ENCODE results near the gene GTF2F1. TPM values are rescaled to one million over a fixed set of nuclear protein-coding genes. Genes with fewer than 3 reads are reported as not detected.
A peak's percentile ranks its signal among the peaks of the same experiment; 100 is the strongest.
"Not testable (repeated sequence)": the region's sequence is repeated elsewhere in the genome, so short reads cannot be mapped to it uniquely, and the experiment has no call there.

Gene GTF2F1
- polyA plus RNA-seq, 1 donor from 2014 or later = 25.4 TPM

- Mint-ChIP-seq H3K36me3 (peaks cover 5% of the 10 kb centered on the region), H3K4me1 (peaks cover 0 to 3% (median 0%) of the 10 kb centered on the region in 3 donors), H3K4me3 (peak overlapping the region in 1 of 4 donors; percentile 35), H3K27ac (no peak overlapping the region), H3K27me3 (no peaks in the 10 kb centered on the region), H3K9me3 (no peaks in the 10 kb centered on the region)
Measured at GRCh38 chr19:6379744-6380143, 13.2 kb downstream of the GTF2F1 start.

GRCh38 chr19:6378486-6378885 is 14.5 kb downstream of the GTF2F1 start:
- no peaks in the 10 kb centered on the region for H3K9me3 Mint-ChIP-seq
- H3K27me3 Mint-ChIP-seq = no peaks in the 10 kb centered on the region
- no peak overlapping the region for H3K27ac Mint-ChIP-seq
- H3K4me3 Mint-ChIP-seq = no peak overlapping the region
- peaks cover 0 to 5% (median 0%) of the 10 kb centered on the region in 3 donors for H3K4me1 Mint-ChIP-seq
- peaks cover 5% of the 10 kb centered on the region for H3K36me3 Mint-ChIP-seq

GRCh38 chr19:6378041-6378440 is 14.9 kb downstream of the GTF2F1 start:
- Mint-ChIP-seq H3K4me1 (peaks cover 0 to 5% (median 0%) of the 10 kb centered on the region in 3 donors), H3K9me3 (no peaks in the 10 kb centered on the region), H3K4me3 (no peak overlapping the region), H3K36me3 (peaks cover 5% of the 10 kb centered on the region), H3K27ac (no peak overlapping the region), H3K27me3 (no peaks in the 10 kb centered on the region)

- H3K27ac Mint-ChIP-seq = no peak overlapping the region
- H3K36me3 Mint-ChIP-seq = peaks cover 5% of the 10 kb centered on the region
- no peak overlapping the region for H3K4me3 Mint-ChIP-seq
- H3K4me1 Mint-ChIP-seq = peaks cover 4 to 8% (median 5%) of the 10 kb centered on the region in 3 donors
- no peaks in the 10 kb centered on the region for H3K27me3 Mint-ChIP-seq
- H3K9me3 Mint-ChIP-seq = no peaks in the 10 kb centered on the region
Measured at GRCh38 chr19:6376512-6377190, 16.3 kb downstream of the GTF2F1 start.

GRCh38 chr19:6375411-6376010 is 17.5 kb downstream of the GTF2F1 start, which contains the start of gene PSPN:
PSPN (minus strand) TSS chr19:6375933; CDS start chr19:6375849, 84 bp downstream.
- Mint-ChIP-seq H3K36me3 (peaks cover 3% of the 10 kb centered on the region), H3K27me3 (no peaks in the 10 kb centered on the region), H3K4me1 (peaks cover 4 to 8% (median 5%) of the 10 kb centered on the region in 3 donors), H3K4me3 (peak within 1 kb of the TSS in 3 of 4 donors; percentile 8 to 54 (median 9)), H3K27ac (no peak within 1 kb of the TSS), H3K9me3 (no peaks in the 10 kb centered on the region)

GRCh38 chr19:6374711-6375410 is 18.1 kb downstream of the GTF2F1 start:
- peaks cover 4 to 8% (median 5%) of the 10 kb centered on the region in 3 donors for H3K4me1 Mint-ChIP-seq
- H3K27ac Mint-ChIP-seq = no peak overlapping the region
- H3K9me3 Mint-ChIP-seq = no peaks in the 10 kb centered on the region
- H3K36me3 Mint-ChIP-seq = peaks cover 2% of the 10 kb centered on the region
- H3K27me3 Mint-ChIP-seq = no peaks in the 10 kb centered on the region
- H3K4me3 Mint-ChIP-seq = peak overlapping the region in 1 of 4 donors; percentile 9

- Mint-ChIP-seq H3K9me3 (no peaks in the 10 kb centered on the region), H3K4me3 (peak overlapping the region in 1 of 4 donors; percentile 90), H3K36me3 (no peaks in the 10 kb centered on the region), H3K4me1 (peaks cover 4 to 8% (median 5%) of the 10 kb centered on the region in 3 donors), H3K27ac (peak overlapping the region in 1 of 3 donors; percentile 62), H3K27me3 (no peaks in the 10 kb centered on the region)
Measured at GRCh38 chr19:6374161-6374709, 18.7 kb downstream of the GTF2F1 start.

- peak overlapping the region; percentile 62 to 75 (median 67) for H3K27ac Mint-ChIP-seq
- no peaks in the 10 kb centered on the region for H3K9me3 Mint-ChIP-seq
- H3K4me3 Mint-ChIP-seq = peak overlapping the region; percentile 80 to 95 (median 90)
Measured at GRCh38 chr19:6373813-6374108, 19.2 kb downstream of the GTF2F1 start.

GRCh38 chr19:6373096-6373812 is 19.7 kb downstream of the GTF2F1 start:
- peak overlapping the region; percentile 80 to 95 (median 90) for H3K4me3 Mint-ChIP-seq
- no peaks in the 10 kb centered on the region for H3K9me3 Mint-ChIP-seq
- peaks cover 2% of the 10 kb centered on the region for H3K36me3 Mint-ChIP-seq
- peaks cover 4 to 8% (median 5%) of the 10 kb centered on the region in 3 donors for H3K4me1 Mint-ChIP-seq
- peak overlapping the region; percentile 62 to 96 (median 75) for H3K27ac Mint-ChIP-seq
- no peaks in the 10 kb centered on the region for H3K27me3 Mint-ChIP-seq

More at GRCh38 chr19:6373813-6374108, 19.2 kb downstream of the GTF2F1 start:
- H3K4me1 Mint-ChIP-seq = peaks cover 4 to 8% (median 5%) of the 10 kb centered on the region in 3 donors
- H3K36me3 Mint-ChIP-seq = no peaks in the 10 kb centered on the region
- no peaks in the 10 kb centered on the region for H3K27me3 Mint-ChIP-seq

- peaks cover 4% of the 10 kb centered on the region for H3K36me3 Mint-ChIP-seq
- no peaks in the 10 kb centered on the region for H3K9me3 Mint-ChIP-seq
- peaks cover 4 to 8% (median 5%) of the 10 kb centered on the region in 3 donors for H3K4me1 Mint-ChIP-seq
- no peaks in the 10 kb centered on the region for H3K27me3 Mint-ChIP-seq
- peak within 1 kb of the TSS; percentile 80 to 95 (median 90) for H3K4me3 Mint-ChIP-seq
- peak within 1 kb of the TSS; percentile 17 to 96 (median 75) for H3K27ac Mint-ChIP-seq
Measured at GRCh38 chr19:6372594-6373095, 20.3 kb downstream of the GTF2F1 start, which contains the start of gene ALKBH7. ALKBH7 (plus strand) TSS chr19:6372794; CDS start chr19:6372821, 27 bp downstream.

- Mint-ChIP-seq H3K27ac (no peak overlapping the region), H3K4me3 (peak overlapping the region in 1 of 4 donors; percentile 8), H3K4me1 (peaks cover 5 to 13% (median 8%) of the 10 kb centered on the region in 3 donors), H3K27me3 (peaks cover 1% of the 10 kb centered on the region), H3K36me3 (peaks cover 12% of the 10 kb centered on the region), H3K9me3 (no peaks in the 10 kb centered on the region)
Measured at GRCh38 chr19:6364353-6364752, 28.6 kb downstream of the GTF2F1 start.

GRCh38 chr19:6362351-6362801 is 30.6 kb downstream of the GTF2F1 start:
- Mint-ChIP-seq H3K36me3 (peaks cover 8% of the 10 kb centered on the region), H3K9me3 (no peaks in the 10 kb centered on the region), H3K4me1 (peaks cover 8 to 13% (median 10%) of the 10 kb centered on the region in 3 donors), H3K27me3 (peaks cover 1% of the 10 kb centered on the region), H3K27ac (peak overlapping the region; percentile 75 to 94 (median 81)), H3K4me3 (peak overlapping the region; percentile 90 to 97 (median 94))

- Mint-ChIP-seq H3K27me3 (peaks cover 1% of the 10 kb centered on the region), H3K27ac (peak overlapping the region; percentile 75 to 94 (median 81)), H3K4me3 (peak overlapping the region; percentile 90 to 97 (median 94)), H3K4me1 (peaks cover 8 to 13% (median 10%) of the 10 kb centered on the region in 3 donors), H3K36me3 (peaks cover 8% of the 10 kb centered on the region), H3K9me3 (no peaks in the 10 kb centered on the region)
Measured at GRCh38 chr19:6362027-6362350, 31.0 kb downstream of the GTF2F1 start.

GRCh38 chr19:6360857-6361216 is 32.1 kb downstream of the GTF2F1 start:
- Mint-ChIP-seq H3K4me1 (peaks cover 8 to 13% (median 10%) of the 10 kb centered on the region in 3 donors), H3K4me3 (peak overlapping the region; percentile 90 to 97 (median 94)), H3K27ac (peak overlapping the region in 2 of 3 donors; percentile 75 to 91)
- not testable (repeated sequence) for H3K36me3 Mint-ChIP-seq, H3K9me3 Mint-ChIP-seq, H3K27me3 Mint-ChIP-seq

Measured in IgD-negative memory B cell (primary cell).